Activated T-helper 2 cell treated with anti-CD3 and anti-CD28 coated beads, Interferon-gamma antibody, Interleukin-2, Interleukin-4, amounts not matched to agents 10 μg/mL and 5 μg/mL and 100 μg/mL, durations not matched to agents 14 hours and 24 hours and 36 hours (primary cell): ENCODE measurements around the gene RWDD2A. TPM values are rescaled to one million over a fixed set of nuclear protein-coding genes. Genes with fewer than 3 reads are reported as not detected.
"Not testable (repeated sequence)": the region's sequence is repeated elsewhere in the genome, so short reads cannot be mapped to it uniquely, and the experiment has no call there.

Experiments used
- DNase-seq: peaks from one replicate; pipeline ENCODE4 v3.0.0; 2021; ENCODE audit warnings: low spot score
- H3K27ac Mint-ChIP-seq: one replicate; pipeline ENCODE4 v1.8.0; 2021; ENCODE audit warnings: mixed read lengths
- H3K27me3 Mint-ChIP-seq: one replicate; pipeline ENCODE4 v1.8.0; 2021; ENCODE audit warnings: low read depth, mixed read lengths
- H3K36me3 Mint-ChIP-seq: one replicate; pipeline ENCODE4 v1.8.0; 2021; ENCODE audit warnings: low read depth, mixed read lengths
- H3K4me1 Mint-ChIP-seq: one replicate; pipeline ENCODE4 v1.8.0; 2021; ENCODE audit warnings: low read depth, mixed read lengths
- H3K4me3 Mint-ChIP-seq: one replicate; pipeline ENCODE4 v1.8.0; 2021; ENCODE audit warnings: low read depth, mild to moderate bottlenecking, moderate library complexity, mixed read lengths
- H3K9me3 Mint-ChIP-seq: one replicate; pipeline ENCODE4 v1.8.0; 2021; ENCODE audit warnings: mixed read lengths
- intact Hi-C: fragments of 100-400 bp; cut with micrococcal nuclease; formaldehyde crosslinking; loops from one replicate; pipeline ENCODE4 v1.15.1; 2023
- total RNA-seq: library from RNA; stranded (reverse); gene quantifications from 2 replicates; pipeline ENCODE4 v1.2.3, GENCODE V29; 2022

The RWDD2A gene
- total RNA-seq, 1 donor from 2014 or later, result 1.5 TPM

DNA sequence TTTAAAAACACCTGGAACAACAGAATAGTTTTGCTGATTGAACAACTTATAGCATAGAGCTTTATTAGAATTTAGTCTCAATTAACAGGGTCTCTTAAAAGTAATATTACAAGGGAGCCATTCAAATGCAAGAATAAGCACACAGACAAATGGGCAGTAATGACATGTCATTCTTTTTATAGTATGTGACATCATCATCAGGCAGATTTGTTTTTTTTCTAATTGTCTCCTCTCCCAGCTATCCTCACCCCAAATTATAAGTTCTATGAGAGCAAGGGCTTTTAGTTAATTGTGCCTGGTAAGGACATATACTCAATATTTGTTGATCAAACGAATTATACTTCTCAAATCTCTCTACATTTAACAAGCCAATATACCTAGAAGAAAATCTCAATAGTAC, 11.0 kb upstream of the RWDD2A start:
- Mint-ChIP-seq H3K36me3 (peaks cover 63% of the 10 kb centered on the region), H3K27ac (no peak overlapping the region)

DNA sequence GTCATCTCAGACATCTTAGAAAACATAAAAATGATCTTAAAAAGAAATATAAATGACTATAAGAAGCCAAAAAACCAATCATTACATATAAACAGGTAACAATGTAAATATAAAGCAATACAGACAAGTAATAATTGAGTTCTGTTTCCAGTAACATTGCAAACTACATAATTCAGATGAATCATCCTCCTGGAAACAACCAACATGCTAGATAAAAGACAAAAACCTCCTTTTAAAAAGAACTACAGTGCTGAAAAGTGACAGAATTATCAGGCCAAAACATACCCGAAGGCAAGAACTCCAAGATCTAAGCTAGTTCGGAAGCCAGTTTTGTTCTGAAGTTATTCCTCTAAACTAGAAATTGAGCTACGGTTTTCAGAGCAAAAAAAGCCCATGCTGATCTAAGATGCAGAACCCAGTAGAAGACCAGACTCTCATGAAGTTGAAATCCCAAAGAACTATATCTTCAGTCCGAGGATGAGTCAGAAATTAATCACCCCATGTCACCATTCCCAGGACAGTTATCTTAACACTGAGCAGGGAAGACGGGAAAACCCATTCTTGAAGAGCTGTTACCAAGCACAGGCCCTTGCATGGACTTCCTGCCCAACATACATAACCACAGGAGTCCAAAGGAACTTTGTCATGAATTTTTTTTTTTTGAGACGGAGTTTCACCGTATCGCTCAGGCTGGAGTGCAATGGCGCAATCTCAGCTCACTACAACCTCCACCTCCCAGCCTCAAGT, 9.9 kb upstream of the RWDD2A start:
- intact Hi-C loops, result no loop called here
- peaks cover 58% of the 10 kb centered on the region for H3K36me3 Mint-ChIP-seq
- H3K4me3 Mint-ChIP-seq, result no peak overlapping the region
- H3K9me3 Mint-ChIP-seq, result no peaks in the 10 kb centered on the region
- H3K27me3 Mint-ChIP-seq, result no peaks in the 10 kb centered on the region
- no peak overlapping the region for H3K27ac Mint-ChIP-seq
- peaks cover 1% of the 10 kb centered on the region for H3K4me1 Mint-ChIP-seq
- DNase-seq, result no peak

More for the DNA sequence above, 11.0 kb upstream of the RWDD2A start:
- intact Hi-C loops, result no loop called here
- Mint-ChIP-seq H3K9me3 (no peaks in the 10 kb centered on the region), H3K27me3 (no peaks in the 10 kb centered on the region), H3K4me3 (no peak overlapping the region), H3K4me1 (peaks cover 1% of the 10 kb centered on the region)
- no peak for DNase-seq

DNA sequence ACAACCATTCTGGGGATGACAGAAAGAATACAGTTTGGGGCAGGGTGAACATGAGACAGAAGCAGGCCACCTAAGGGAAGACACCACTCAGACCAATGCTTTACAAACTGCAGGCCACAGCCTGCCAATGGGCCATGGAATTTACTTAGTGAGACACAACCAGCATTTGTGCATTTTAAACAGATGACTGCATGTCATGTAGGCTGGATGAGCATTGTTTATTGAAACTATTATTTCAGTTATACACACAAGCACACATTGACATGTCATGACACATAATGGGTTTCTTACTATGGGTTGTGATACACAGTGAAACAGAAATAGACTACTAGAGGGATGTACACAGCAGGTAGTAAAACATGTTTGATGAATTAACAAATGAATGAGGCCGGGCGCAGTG, 8.1 kb upstream of the RWDD2A start:
- Mint-ChIP-seq H3K36me3 (peaks cover 65% of the 10 kb centered on the region), H3K9me3 (no peaks in the 10 kb centered on the region), H3K27me3 (no peaks in the 10 kb centered on the region), H3K27ac (no peak overlapping the region), H3K4me3 (no peak overlapping the region), H3K4me1 (peaks cover 2% of the 10 kb centered on the region)
- intact Hi-C loops, result no loop called here
- no peak for DNase-seq

DNA sequence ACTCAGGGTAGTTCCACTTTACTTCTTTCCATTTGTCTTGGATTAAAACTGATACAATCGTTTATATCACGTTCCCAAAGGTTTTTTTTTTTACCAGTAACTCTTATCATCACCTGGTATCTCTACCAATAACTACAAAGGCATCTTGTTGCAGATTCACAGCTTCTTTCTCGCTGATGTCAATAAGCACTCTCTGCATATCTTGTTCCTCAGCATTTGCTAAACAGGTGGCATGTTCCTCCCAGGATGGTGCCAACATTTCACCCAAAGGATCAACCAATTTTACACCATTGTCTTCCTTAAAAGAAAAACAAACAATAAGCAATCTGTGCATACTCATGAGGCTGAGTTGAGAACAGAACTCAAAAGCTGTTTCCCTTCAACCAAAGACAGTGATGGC, 4.7 kb upstream of the RWDD2A start:
- H3K9me3 Mint-ChIP-seq, result no peaks in the 10 kb centered on the region
- peaks cover 45% of the 10 kb centered on the region for H3K36me3 Mint-ChIP-seq
- H3K27me3 Mint-ChIP-seq, result no peaks in the 10 kb centered on the region
- H3K4me1 Mint-ChIP-seq, result peaks cover 12% of the 10 kb centered on the region
- intact Hi-C loops, result no loop called here
- no peak overlapping the region for H3K4me3 Mint-ChIP-seq
- no peak overlapping the region for H3K27ac Mint-ChIP-seq
- no peak for DNase-seq

DNA sequence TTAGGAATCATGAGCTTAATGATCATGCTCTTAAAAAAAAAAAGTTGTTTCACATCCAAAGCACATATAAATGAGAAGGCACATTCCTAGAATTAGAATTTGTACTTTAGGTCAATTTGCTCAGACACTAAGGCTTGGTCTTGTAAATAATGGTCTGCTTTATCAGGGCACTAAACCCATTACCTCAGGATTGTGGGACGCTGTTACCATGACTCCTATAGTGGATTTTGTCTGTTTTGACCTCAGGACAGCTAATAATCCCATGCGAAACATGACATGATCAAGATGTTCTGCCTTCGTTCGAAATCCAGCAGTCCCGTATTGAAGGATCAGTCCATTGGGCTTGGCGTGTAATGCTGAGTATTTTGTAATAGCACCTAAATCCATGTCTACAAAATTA, 2.5 kb upstream of the RWDD2A start:
- no peak overlapping the region for H3K27ac Mint-ChIP-seq
- intact Hi-C loops, result loop anchor here (5.0 kb wide), 1 partner anchor 943 kb away; the partner anchor contains the start of gene IBTK
- H3K4me3 Mint-ChIP-seq, result peak overlapping the region; percentile 56
- H3K27me3 Mint-ChIP-seq, result peaks cover 6% of the 10 kb centered on the region
- H3K9me3 Mint-ChIP-seq, result no peaks in the 10 kb centered on the region
- peaks cover 18% of the 10 kb centered on the region for H3K4me1 Mint-ChIP-seq
- no peak for DNase-seq
- peaks cover 32% of the 10 kb centered on the region for H3K36me3 Mint-ChIP-seq

DNA sequence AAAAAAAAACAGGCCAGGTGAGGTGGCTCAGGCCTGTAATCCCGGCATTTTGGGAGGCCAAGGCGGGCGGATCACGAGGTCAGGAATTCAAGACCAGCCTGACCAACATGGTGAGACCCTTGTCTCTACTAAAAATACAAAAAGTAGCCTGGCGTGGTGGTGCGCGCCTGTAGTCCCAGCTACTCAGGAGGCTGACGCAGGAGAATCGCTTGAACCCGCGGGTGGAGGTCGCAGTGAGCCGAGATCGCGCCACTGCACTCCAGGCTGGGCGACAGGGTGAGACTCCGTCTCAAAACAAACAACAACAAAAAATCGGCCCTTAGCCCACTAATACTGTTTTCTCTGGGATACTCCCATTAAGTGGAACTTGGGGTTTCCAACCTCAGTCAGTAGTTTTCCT, 1.2 kb upstream of the RWDD2A start:
- not testable (repeated sequence) for DNase-seq, H3K27me3 Mint-ChIP-seq, H3K27ac Mint-ChIP-seq, H3K9me3 Mint-ChIP-seq
- H3K4me3 Mint-ChIP-seq, result peak overlapping the region; percentile 90
- intact Hi-C loops, result loop anchor here (2.0 to 5.0 kb wide), 2 partner anchors 23 to 945 kb away; partner anchors contain the start of gene IBTK
- peaks cover 17% of the 10 kb centered on the region for H3K4me1 Mint-ChIP-seq
- H3K36me3 Mint-ChIP-seq, result peaks cover 32% of the 10 kb centered on the region

DNA sequence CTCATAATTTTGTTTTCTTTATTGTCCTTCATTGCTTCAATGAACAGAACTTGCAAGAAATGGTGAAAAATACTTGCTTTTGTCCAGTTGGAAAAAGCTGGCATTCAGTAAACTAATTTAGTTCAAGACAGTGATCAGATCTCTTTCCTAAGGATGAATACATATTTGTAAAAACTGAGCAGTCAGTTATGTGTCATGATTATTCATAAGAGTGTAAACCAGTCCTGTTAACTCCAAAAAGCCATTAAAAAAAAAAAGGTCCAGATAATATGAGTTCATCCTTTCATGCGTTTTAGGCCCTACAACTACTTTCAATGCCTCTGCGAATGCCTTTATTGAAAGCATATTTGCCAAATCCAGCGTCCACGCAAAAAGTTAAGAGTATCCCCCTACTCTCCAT, 701 bp upstream of the RWDD2A start:
- H3K9me3 Mint-ChIP-seq, result no peaks in the 10 kb centered on the region
- peak overlapping the region; percentile 90 for H3K4me3 Mint-ChIP-seq
- peaks cover 17% of the 10 kb centered on the region for H3K4me1 Mint-ChIP-seq
- H3K27ac Mint-ChIP-seq, result peak overlapping the region; percentile 89
- no peak for DNase-seq
- peaks cover 32% of the 10 kb centered on the region for H3K36me3 Mint-ChIP-seq
- peaks cover 6% of the 10 kb centered on the region for H3K27me3 Mint-ChIP-seq
- intact Hi-C loops, result loop anchor here (2.0 to 5.0 kb wide), 2 partner anchors 22 to 945 kb away; partner anchors contain the start of gene IBTK

DNA sequence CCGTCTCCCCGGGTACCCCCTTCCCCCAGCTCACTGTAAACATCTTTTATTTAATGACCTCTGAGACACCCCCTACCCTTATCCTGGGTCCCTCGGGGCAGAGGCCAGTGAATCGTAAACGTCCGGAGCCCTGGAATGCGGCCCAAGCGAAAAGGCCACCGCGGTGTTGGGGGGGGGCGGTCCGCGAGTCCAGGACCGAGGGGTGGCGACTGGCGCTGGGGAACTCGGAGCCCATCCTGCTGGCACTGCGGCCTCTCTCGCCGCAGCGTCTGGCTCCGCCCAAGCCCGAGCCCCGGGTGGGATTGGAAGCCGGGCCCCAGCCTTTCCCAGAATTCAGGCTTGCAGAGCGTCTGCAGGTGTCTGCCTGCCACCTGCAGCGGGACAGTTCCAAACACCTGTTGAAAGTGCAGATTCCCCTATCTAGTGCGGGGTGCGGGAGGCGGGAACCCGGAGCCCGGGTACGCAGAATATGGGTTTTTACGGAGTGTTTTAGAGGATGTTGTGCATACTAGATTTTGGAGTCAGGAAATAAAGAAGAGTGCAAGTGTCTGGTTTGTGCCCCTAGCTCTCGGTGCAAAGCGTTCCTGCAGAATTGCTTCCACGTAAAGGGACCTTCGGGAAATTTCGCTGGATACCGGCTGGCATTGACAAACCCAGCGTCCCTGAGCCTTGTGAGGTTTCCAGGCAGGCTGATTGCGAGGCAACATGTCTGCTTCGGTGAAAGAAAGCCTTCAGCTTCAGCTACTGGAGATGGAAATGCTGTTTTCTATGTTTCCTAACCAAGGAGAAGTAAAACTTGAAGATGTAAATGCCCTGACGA, 800 bp downstream of the RWDD2A start:
- H3K4me3 Mint-ChIP-seq, result peak overlapping the region; percentile 71
- peaks cover 17% of the 10 kb centered on the region for H3K4me1 Mint-ChIP-seq
- no peaks in the 10 kb centered on the region for H3K9me3 Mint-ChIP-seq
- DNase-seq, result peak; percentile 11
- intact Hi-C loops, result loop anchor here (1.0 to 5.0 kb wide), 3 partner anchors 21 to 947 kb away; partner anchors contain the start of genes DOP1A and IBTK
- peaks cover 6% of the 10 kb centered on the region for H3K27me3 Mint-ChIP-seq
- H3K36me3 Mint-ChIP-seq, result peaks cover 25% of the 10 kb centered on the region
- H3K27ac Mint-ChIP-seq, result no peak overlapping the region

DNA sequence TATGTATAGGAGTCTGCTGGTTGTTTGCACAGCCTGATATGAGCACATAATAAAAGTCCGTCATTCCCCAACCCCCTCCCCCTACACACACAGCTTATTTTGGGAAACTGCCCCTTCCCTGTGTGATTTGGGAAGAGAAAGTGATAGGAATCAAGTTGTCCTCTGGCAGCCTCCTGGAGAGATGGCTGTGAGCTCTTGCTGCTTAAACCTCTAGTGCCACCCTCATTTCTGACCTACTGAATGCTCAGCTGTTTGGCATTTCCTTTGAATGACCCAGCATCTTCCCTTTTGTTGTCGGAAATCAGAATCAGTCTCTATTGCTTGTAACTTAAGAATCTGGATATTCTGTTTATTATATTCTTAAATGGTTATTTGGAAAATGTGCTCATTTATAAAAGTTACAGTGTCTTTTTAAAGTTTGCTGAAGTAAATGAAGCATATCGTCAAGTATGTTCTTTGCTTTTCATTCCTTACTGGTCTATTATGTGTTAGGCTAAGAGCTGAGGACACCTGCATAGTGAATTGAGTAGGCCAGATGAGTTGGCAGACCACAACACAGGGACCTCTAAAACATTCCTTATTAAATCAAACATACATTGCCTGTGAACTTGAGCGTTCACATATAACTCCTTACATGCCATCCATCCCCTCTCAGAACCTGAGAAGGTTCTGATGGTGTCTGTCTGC, 5.5 kb downstream of the RWDD2A start:
- H3K4me3 Mint-ChIP-seq, result no peak overlapping the region
- intact Hi-C loops, result no loop called here
- H3K4me1 Mint-ChIP-seq, result peaks cover 9% of the 10 kb centered on the region
- no peak for DNase-seq
- H3K36me3 Mint-ChIP-seq, result peaks cover 10% of the 10 kb centered on the region
- H3K9me3 Mint-ChIP-seq, result no peaks in the 10 kb centered on the region
- no peak overlapping the region for H3K27ac Mint-ChIP-seq
- H3K27me3 Mint-ChIP-seq, result peaks cover 11% of the 10 kb centered on the region

DNA sequence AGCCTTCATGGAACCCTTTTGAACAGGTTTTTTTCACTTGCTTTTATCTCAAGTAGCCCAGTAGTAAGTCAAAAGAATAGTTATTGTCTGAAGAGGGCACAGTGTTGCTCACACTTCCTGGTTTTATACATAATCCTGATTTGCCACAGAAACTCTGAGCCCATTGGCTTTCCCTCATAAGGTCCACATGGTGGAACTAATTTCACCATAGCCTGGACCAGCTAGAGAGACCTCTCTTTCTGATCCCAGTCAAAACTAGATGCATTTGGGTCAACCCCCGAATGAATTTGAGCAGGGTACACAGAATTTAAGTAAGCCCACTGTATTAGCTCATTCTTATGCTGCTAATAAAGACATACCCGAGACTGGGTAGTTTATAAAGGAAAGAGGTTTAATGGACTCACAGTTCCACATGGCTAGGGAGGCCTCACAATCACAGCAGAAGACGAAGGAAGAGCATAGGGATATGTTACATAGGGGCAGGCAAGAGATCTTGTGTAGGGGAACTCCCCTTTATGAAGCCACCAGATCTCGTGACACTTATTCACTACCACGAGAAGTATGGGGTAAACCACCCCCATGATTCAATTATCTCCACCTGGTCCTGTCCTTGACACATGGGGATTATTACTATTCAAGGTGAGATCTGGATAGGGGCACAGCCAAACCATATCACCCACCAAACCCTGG, 6.2 kb downstream of the RWDD2A start:
- DNase-seq, result no peak
- Mint-ChIP-seq H3K4me1 (peaks cover 5% of the 10 kb centered on the region), H3K9me3 (no peaks in the 10 kb centered on the region), H3K27me3 (peaks cover 7% of the 10 kb centered on the region), H3K4me3 (no peak overlapping the region), H3K27ac (no peak overlapping the region), H3K36me3 (peaks cover 8% of the 10 kb centered on the region)
- intact Hi-C loops, result no loop called here

DNA sequence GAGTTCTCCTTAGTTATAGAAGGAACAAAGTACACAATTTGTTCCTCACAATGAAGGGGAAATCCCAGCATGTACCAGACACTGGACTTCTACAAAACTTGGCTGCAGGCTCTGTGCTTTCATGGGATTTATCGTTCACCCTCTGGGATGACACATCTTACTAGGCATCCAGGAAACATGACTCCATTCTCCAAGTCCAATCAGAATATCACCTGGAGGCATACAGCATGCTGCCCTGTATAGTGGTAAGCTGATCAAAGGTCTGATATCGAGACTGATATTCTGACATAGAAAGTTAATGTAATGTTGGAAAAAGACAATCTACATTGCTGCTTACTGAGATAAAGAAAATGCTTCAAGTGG, 6.7 kb downstream of the RWDD2A start:
- no peak for DNase-seq
- no peaks in the 10 kb centered on the region for H3K9me3 Mint-ChIP-seq
- H3K36me3 Mint-ChIP-seq, result peaks cover 6% of the 10 kb centered on the region
- H3K4me3 Mint-ChIP-seq, result no peak overlapping the region
- intact Hi-C loops, result no loop called here
- peaks cover 3% of the 10 kb centered on the region for H3K4me1 Mint-ChIP-seq
- no peak overlapping the region for H3K27ac Mint-ChIP-seq
- H3K27me3 Mint-ChIP-seq, result peaks cover 5% of the 10 kb centered on the region

DNA sequence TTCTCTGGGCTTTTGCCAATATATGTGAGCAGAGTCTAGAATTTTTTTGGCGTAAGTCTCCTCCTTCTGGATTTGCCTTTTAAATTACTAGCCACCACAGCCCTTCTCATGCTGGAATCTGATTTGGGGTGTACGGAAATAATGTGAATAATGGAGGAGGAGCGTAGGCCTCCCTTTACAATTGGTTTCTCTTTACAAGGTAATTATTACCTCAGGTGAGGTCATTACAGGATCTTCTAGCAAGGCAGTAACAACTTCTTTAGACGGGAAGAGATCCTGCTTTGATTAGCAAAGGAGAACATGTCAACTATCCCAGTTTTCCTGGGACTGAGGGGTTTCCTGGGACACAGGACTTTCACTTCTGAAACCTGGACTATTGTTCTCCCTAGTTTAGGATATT, 8.9 kb downstream of the RWDD2A start:
- no peaks in the 10 kb centered on the region for H3K36me3 Mint-ChIP-seq
- no peak for DNase-seq
- intact Hi-C loops, result no loop called here
- H3K9me3 Mint-ChIP-seq, result no peaks in the 10 kb centered on the region
- no peak overlapping the region for H3K4me3 Mint-ChIP-seq
- H3K27ac Mint-ChIP-seq, result no peak overlapping the region
- H3K4me1 Mint-ChIP-seq, result peaks cover 3% of the 10 kb centered on the region
- peaks cover 12% of the 10 kb centered on the region for H3K27me3 Mint-ChIP-seq
